Tibial nerve (tissue), 4 donors: ENCODE data around the gene GBE1.

Experiments used
- EP300 ChIP-seq, 2 donors: sonication (generic); formaldehyde crosslinking; IDR thresholded peaks; one replicate each; pipeline ENCODE4 v1.6.1; 2017; ENCODE audit warnings: antibody characterized with exemption in 2 of 2, mild to moderate bottlenecking in 1 of 2
- TF ChIP-seq, protein P1 (sequence below), 5 experiments: fragments of 200-600 bp in 3 of 5; fragments of 450-650 bp in 2 of 5; sonication (generic) in 3 of 5; IDR thresholded peaks; one replicate each; pipeline ENCODE4 v1.5.1; 2016 to 2019; ENCODE audit warnings: antibody characterized with exemption in 5 of 5, mild to moderate bottlenecking in 3 of 5, moderate library complexity in 2 of 5

GRCh38 chr3:81476692-81477091, 284.8 kb downstream of the GBE1 start:
- TF ChIP-seq, protein P1, sequence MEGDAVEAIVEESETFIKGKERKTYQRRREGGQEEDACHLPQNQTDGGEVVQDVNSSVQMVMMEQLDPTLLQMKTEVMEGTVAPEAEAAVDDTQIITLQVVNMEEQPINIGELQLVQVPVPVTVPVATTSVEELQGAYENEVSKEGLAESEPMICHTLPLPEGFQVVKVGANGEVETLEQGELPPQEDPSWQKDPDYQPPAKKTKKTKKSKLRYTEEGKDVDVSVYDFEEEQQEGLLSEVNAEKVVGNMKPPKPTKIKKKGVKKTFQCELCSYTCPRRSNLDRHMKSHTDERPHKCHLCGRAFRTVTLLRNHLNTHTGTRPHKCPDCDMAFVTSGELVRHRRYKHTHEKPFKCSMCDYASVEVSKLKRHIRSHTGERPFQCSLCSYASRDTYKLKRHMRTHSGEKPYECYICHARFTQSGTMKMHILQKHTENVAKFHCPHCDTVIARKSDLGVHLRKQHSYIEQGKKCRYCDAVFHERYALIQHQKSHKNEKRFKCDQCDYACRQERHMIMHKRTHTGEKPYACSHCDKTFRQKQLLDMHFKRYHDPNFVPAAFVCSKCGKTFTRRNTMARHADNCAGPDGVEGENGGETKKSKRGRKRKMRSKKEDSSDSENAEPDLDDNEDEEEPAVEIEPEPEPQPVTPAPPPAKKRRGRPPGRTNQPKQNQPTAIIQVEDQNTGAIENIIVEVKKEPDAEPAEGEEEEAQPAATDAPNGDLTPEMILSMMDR (IDR thresholded peaks at IDR 0.05): no peak
- no peak for TF ChIP-seq EP300 (IDR thresholded peaks at IDR 0.05)
